Measurements from ENCODE around the gene IL25. TPM values are rescaled to one million over a fixed set of nuclear protein-coding genes. Genes with fewer than 3 reads are reported as not detected.

Gene IL25
- polyA plus RNA-seq, 2 of the 4 experiments (the other 2 are of a cell fraction), result not detected

DNA sequence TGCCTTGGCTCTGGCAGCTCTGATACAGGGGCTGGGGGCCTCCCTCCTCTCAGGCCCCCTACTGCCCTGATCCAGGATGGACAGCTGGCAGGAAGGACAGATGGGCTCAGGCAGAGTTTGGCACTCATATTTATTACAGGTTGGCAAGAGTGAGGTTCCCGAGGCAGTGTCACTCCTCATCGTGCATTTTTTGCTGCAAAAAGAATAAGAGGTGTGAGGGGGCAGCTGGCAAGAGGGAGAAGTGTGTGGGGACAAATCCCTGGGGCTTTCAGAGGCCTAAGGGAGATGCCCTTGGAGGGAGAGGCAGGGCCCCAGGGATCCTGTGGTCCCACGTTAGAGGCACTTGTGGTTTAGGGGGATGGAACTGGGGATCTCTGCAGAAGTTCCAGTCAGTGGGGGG is 9.3 kb downstream of the IL25 start:
- Histone ChIP-seq H3K9me3 (no peaks in the 10 kb centered on the region), H3K4me1 (no peaks in the 10 kb centered on the region), H3K4me2 (no peak overlapping the region), H3K4me3 (no peak overlapping the region), H3K27ac (no peak overlapping the region)
- WGBS (ENCODE audit: missing lambda C conversion rate), result 4% methylated on average over 3 of the region's 3 CpGs
- TF ChIP-seq NPAS2 (CRISPR knock-in tag; IDR thresholded peaks at IDR 0.05; ENCODE audit: borderline replicate concordance), result no peak
- TF ChIP-seq, protein P1, sequence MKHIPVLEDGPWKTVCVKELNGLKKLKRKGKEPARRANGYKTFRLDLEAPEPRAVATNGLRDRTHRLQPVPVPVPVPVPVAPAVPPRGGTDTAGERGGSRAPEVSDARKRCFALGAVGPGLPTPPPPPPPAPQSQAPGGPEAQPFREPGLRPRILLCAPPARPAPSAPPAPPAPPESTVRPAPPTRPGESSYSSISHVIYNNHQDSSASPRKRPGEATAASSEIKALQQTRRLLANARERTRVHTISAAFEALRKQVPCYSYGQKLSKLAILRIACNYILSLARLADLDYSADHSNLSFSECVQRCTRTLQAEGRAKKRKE (CRISPR knock-in tag; IDR thresholded peaks at IDR 0.05; ENCODE audit: low read depth), result no peak
- TF ChIP-seq FOSB (CRISPR knock-in tag; IDR thresholded peaks at IDR 0.05), result no peak
- no peak for TF ChIP-seq NR3C1 (IDR thresholded peaks at IDR 0.05)
- TF ChIP-seq, protein P2, sequence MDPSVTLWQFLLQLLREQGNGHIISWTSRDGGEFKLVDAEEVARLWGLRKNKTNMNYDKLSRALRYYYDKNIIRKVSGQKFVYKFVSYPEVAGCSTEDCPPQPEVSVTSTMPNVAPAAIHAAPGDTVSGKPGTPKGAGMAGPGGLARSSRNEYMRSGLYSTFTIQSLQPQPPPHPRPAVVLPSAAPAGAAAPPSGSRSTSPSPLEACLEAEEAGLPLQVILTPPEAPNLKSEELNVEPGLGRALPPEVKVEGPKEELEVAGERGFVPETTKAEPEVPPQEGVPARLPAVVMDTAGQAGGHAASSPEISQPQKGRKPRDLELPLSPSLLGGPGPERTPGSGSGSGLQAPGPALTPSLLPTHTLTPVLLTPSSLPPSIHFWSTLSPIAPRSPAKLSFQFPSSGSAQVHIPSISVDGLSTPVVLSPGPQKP (IDR thresholded peaks at IDR 0.05; ENCODE audit: low read depth, low read length), result no peak
- TF ChIP-seq EHF (CRISPR knock-in tag; IDR thresholded peaks at IDR 0.05), result no peak
- no peak for TF ChIP-seq EHMT2 (IDR thresholded peaks at IDR 0.05; ENCODE audit: low read depth)
- no peak for TF ChIP-seq ESRRA (IDR thresholded peaks at IDR 0.05; ENCODE audit: borderline replicate concordance, low read length)
- no peak for TF ChIP-seq RARB (CRISPR knock-in tag; IDR thresholded peaks at IDR 0.05)
- TF ChIP-seq RAD21 (conservative IDR thresholded peaks at IDR 0.05 in 1 of 2, IDR thresholded peaks at IDR 0.05 in 1 of 2), result no peak
- no peak for TF ChIP-seq BHLHE40 (IDR thresholded peaks at IDR 0.05; ENCODE audit: low read depth, low read length)
- no peak for TF ChIP-seq POLR2A (IDR thresholded peaks at IDR 0.05; ENCODE audit: low read length)
- POLR2A ChIA-PET, result no interaction called here
- CTCF ChIA-PET, result interaction anchor here (0.6 to 11.1 kb wide), 9 partner anchors 9 to 307 kb away, joined by 3 to 186 read pairs (median 5); partner anchors contain the start of gene IL25
- ATAC-seq (no peak), FAIRE-seq (no peak), DNase-seq (ENCODE audit: low read depth in 1 of 2, low spot score in 1 of 2) (no peak)

- FAIRE-seq (no peak), ATAC-seq (no peak), DNase-seq (ENCODE audit: low read depth in 1 of 2, low spot score in 1 of 2) (no peak)
- H3K4me1 ChIP-seq, result no peaks in the 10 kb centered on the region
- ChIA-PET CTCF (interaction anchor here (0.5 to 11.1 kb wide), 9 partner anchors 9 to 307 kb away, joined by 3 to 186 read pairs (median 5); partner anchors contain the start of gene IL25), POLR2A (no interaction called here)
- TF ChIP-seq CHD4 (IDR thresholded peaks at IDR 0.05; ENCODE audit: borderline replicate concordance) (no peak), EHMT2 (IDR thresholded peaks at IDR 0.05; ENCODE audit: low read depth) (no peak), BCL3 (IDR thresholded peaks at IDR 0.05) (no peak), E2F6 (IDR thresholded peaks at IDR 0.05; ENCODE audit: borderline replicate concordance, low read depth) (no peak), NPAS2 (CRISPR knock-in tag; IDR thresholded peaks at IDR 0.05; ENCODE audit: borderline replicate concordance) (no peak), NFE2L2 (conservative IDR thresholded peaks at IDR 0.05; ENCODE audit: low read length) (no peak), JUN (IDR thresholded peaks at IDR 0.05) (no peak), CBX2 (IDR thresholded peaks at IDR 0.05; ENCODE audit: borderline replicate concordance, low read depth) (no peak), MAFK (IDR thresholded peaks at IDR 0.05; ENCODE audit: partially characterized antibody) (no peak), MYC (IDR thresholded peaks at IDR 0.05; ENCODE audit: borderline replicate concordance, low read length) (no peak), RARB (CRISPR knock-in tag; IDR thresholded peaks at IDR 0.05) (no peak), PHF8 (IDR thresholded peaks at IDR 0.05; ENCODE audit: borderline replicate concordance, low read depth) (no peak), POLR2A (IDR thresholded peaks at IDR 0.05; ENCODE audit: low read length) (no peak), TP53 (CRISPR knock-in tag; IDR thresholded peaks at IDR 0.05) (no peak), CBX8 (IDR thresholded peaks at IDR 0.05) (no peak), BHLHE40 (IDR thresholded peaks at IDR 0.05; ENCODE audit: low read depth, low read length) (no peak), HOXB5 (CRISPR knock-in tag; IDR thresholded peaks at IDR 0.05) (no peak), FOSB (CRISPR knock-in tag; IDR thresholded peaks at IDR 0.05) (no peak)
- TF ChIP-seq, protein P3, sequence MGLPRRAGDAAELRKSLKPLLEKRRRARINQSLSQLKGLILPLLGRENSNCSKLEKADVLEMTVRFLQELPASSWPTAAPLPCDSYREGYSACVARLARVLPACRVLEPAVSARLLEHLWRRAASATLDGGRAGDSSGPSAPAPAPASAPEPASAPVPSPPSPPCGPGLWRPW (IDR thresholded peaks at IDR 0.05), result no peak
- WGBS (ENCODE audit: missing lambda C conversion rate), result 60% methylated on average over 6 of the region's 6 CpGs
- no peak overlapping the region for H3K4me2 ChIP-seq
- no peak overlapping the region for H3K27ac ChIP-seq
- H3K4me3 ChIP-seq, result no peak overlapping the region
- H3K9me3 ChIP-seq, result no peaks in the 10 kb centered on the region
Measured at GRCh38 chr14:23382276-23382675, 9.7 kb downstream of the IL25 start.

Data from A549 (cell line).